HepG2 (cell line): ENCODE data around the gene LEMD2.

ENCODE experiments used
- CCAR2 ChIP-seq: fragments of 200-400 bp; formaldehyde crosslinking; optimal IDR thresholded peaks from 2 replicates; pipeline ENCODE3; 2018; ENCODE audit warnings: low read depth, mild to moderate bottlenecking, low read length, moderate library complexity
- TF ChIP-seq, protein P1 (sequence below): IDR thresholded peaks from 2 replicates; pipeline ENCODE4 v1.6.1; 2016; ENCODE audit warnings: low read depth

DNA sequence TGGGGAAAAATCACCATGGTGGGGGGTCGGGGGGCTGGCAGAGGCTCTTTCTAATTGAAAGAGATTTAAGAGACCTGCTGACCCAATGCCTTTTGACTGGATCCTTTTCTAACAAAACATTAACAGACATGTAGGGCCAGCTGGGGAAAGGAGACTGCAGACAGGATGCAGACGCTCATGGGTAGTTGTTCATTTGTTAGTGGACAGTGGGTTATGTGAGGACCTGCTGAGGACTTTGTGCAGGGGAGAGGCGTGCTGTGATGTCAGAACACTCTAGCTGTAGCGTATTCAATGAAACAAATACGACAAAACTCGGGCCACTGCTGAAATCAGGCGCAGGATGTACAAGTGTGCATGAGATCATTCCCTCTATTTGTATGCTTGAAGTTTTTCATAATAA is 43.4 kb downstream of the LEMD2 start:
- TF ChIP-seq, protein P1, sequence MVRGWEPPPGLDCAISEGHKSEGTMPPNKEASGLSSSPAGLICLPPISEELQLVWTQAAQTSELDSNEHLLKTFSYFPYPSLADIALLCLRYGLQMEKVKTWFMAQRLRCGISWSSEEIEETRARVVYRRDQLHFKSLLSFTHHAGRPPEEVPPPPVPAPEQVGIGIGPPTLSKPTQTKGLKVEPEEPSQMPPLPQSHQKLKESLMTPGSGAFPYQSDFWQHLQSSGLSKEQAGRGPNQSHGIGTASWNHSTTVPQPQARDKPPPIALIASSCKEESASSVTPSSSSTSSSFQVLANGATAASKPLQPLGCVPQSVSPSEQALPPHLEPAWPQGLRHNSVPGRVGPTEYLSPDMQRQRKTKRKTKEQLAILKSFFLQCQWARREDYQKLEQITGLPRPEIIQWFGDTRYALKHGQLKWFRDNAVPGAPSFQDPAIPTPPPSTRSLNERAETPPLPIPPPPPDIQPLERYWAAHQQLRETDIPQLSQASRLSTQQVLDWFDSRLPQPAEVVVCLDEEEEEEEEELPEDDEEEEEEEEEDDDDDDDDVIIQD (CRISPR knock-in tag): no peak
- no peak for TF ChIP-seq CCAR2
